Kidney glomerular epithelial cell (primary cell): ENCODE data around the gene CACNA1G.

Experiments
- DNase-seq: peaks from one replicate; lab custom pipeline; 2025; lab: John Stamatoyannopoulos, UW

CACNA1G gene

GRCh38 chr17:50632637-50633036, 72.1 kb downstream of the CACNA1G start:
- no peak for DNase-seq

- no peak for DNase-seq
Observed at GRCh38 chr17:50633683-50634082, 73.2 kb downstream of the CACNA1G start.

GRCh38 chr17:50634224-50634914, 73.9 kb downstream of the CACNA1G start, which contains the start of gene ABCC3:
Gene ABCC3 (plus strand): TSS chr17:50634881. CDS start chr17:50634937, 56 bp downstream.
- peak; percentile 14 for DNase-seq

GRCh38 chr17:50634915-50635731, 74.6 kb downstream of the CACNA1G start:
- no peak for DNase-seq

GRCh38 chr17:50635732-50635981, 75.1 kb downstream of the CACNA1G start:
- no peak for DNase-seq

GRCh38 chr17:50635982-50636803, 75.7 kb downstream of the CACNA1G start:
- DNase-seq, result no peak

- no peak for DNase-seq
Observed at GRCh38 chr17:50636804-50637195, 76.3 kb downstream of the CACNA1G start.

- DNase-seq, result peak; percentile 30
Observed at GRCh38 chr17:50637829-50638605, 77.5 kb downstream of the CACNA1G start.

- no peak for DNase-seq
Observed at GRCh38 chr17:50638606-50638965, 78.1 kb downstream of the CACNA1G start.

GRCh38 chr17:50638966-50639713, 78.6 kb downstream of the CACNA1G start:
- DNase-seq, result peak; percentile 99

GRCh38 chr17:50640686-50641351, 80.3 kb downstream of the CACNA1G start:
- DNase-seq, result no peak

GRCh38 chr17:50641357-50641756, 80.8 kb downstream of the CACNA1G start:
- no peak for DNase-seq

- DNase-seq, result no peak
Observed at GRCh38 chr17:50642071-50642721, 81.7 kb downstream of the CACNA1G start.

- DNase-seq, result no peak
Observed at GRCh38 chr17:50642722-50643656, 82.5 kb downstream of the CACNA1G start.

- no peak for DNase-seq
Observed at GRCh38 chr17:50645748-50646682, 85.5 kb downstream of the CACNA1G start.

- DNase-seq, result no peak
Observed at GRCh38 chr17:50647187-50647586, 86.7 kb downstream of the CACNA1G start.

- DNase-seq, result no peak
Observed at GRCh38 chr17:50649042-50649908, 88.8 kb downstream of the CACNA1G start.
